HG03432 (cell line): ENCODE data around the gene RPA4.
"Not testable (repeated sequence)": the region's sequence is repeated elsewhere in the genome, so short reads cannot be mapped to it uniquely, and the experiment has no call there.

Source experiments
- ATAC-seq: cut with Tn5 transposase; IDR thresholded peaks from one replicate; pipeline ENCODE4 v1.9.1; 2021; ENCODE audit warnings: mild to moderate bottlenecking, moderate library complexity; ENCODE audit not compliant: unreplicated experiment

RPA4 gene, protein sequence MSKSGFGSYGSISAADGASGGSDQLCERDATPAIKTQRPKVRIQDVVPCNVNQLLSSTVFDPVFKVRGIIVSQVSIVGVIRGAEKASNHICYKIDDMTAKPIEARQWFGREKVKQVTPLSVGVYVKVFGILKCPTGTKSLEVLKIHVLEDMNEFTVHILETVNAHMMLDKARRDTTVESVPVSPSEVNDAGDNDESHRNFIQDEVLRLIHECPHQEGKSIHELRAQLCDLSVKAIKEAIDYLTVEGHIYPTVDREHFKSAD

DNA sequence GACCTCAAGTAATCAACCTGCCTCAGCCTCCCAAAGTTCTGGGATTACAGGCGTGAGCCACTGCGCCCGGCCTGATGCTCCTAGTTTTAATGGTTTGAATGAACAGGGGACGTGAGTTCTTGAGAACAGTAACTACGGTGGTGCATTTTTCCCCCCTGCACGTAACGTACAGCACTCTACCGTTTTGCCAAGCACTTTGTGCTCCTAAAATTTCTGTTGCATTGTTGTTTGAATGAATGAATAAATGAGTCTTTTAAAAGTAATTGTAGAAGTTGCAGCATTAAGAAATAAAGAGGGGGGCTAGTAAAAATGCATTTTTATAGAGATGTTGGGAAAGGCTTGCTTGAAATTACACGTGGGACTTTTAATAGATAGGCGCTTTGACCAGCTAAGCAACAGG lies at the start of gene RPA4:
Gene RPA4 (plus strand): TSS at position 301 of the 400 bp plus-strand sequence. CDS start 403 bp downstream, outside the sequence.
- ATAC-seq = no peak

DNA sequence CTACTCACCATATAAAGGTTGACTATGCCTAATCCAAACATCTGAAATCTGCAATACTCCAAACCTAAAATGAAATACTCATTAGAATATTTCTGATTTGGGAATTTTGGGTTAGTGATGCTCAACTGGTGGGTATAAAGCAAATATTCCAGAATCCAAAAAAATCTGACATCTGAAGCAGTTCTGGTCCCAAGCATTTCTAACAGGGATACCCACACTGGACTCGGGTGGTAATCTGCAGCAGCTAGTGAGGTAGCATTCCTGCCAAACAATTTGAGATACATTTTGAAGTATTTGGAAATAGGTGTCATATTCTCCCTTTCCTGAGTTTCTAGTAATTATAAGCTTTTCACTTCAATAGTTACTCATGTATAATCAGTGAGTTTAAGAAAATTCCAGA lies 49.6 kb upstream of the RPA4 start:
- no peak for ATAC-seq

DNA sequence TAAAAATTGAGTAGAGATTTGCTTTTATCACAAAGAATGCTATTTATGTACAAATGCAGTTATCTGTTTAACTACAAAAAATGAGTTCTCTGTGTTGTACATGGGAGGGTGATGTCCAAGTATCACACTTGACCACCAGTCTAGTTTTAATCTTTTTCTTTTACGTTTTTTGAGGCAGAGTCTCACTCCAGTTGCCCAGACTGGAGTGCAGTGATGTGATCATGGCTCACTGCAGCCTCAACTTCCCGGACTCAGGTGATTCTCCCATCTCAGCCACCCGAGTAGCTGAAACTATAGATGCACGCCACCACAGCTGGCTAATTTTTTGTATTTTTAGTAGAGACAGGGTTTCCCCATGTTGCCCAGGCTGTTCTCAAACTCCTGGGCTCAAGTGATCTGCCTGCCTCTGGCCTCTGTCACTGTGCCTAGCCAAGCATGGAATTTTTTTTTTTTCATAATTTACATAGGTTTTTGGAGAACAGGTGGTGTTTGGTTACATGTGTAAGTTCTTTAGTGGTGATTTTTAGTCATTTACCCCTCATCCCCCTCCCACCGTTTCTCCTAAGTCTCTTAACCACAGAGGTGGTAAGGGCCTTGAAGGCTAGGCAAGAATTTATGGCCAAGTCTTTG lies 47.9 kb upstream of the RPA4 start:
- ATAC-seq = peak; percentile 87

DNA sequence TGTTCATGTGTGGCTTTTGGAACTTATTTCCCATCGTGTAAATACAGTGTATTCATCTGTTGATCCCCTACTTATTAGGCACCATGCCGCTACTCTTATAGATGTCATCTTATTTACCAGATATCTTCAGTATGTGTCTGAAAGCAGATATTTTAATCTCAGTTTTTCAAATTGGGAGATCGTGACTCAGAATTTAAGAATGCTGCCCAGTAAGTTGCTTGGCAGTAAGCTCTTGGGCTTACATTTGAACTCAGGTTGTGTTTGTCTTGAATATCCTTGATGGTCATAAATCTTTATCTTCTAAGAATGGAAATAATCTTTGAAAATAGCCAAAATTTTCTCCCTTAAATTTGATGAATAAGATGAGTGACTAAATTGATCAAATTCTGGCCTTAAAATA lies 45.9 kb upstream of the RPA4 start:
- no peak for ATAC-seq

DNA sequence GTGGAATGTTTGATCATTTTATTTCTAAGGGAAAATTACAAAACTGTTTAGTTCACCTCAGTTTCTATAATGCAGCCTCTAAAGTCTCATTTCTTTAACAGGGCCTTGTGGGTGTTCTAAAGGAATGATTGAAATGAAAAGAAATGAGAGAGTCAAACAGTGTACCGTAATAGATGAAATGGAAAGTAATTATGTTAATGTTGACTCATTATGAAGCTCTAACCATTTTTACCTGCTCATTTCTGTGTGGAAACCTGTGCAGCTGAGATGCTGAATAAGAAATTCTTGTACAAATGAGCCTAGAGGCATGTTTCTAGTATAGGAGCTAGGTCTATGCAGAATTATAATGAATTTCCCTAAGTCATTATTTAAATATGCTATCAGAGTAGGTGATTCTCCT lies 45.2 kb upstream of the RPA4 start:
- ATAC-seq = no peak

DNA sequence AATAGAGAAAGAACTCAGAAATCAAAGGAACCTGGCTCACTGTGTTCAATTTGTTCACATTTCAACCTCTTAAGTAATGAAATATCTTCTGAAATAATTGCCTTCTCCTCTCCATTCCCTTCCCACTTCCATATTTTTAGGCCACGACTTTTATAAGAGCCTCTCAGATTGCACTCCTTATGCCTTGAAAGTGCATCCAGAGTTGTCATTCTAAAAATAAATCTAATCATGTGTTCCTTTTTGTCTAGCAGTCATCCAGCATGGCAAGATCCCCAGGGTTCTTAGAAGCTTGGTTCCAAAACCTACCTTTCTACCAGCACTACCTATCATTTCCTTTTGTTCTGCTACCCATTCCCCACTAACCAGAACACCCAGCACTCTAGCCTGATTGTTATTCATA lies 42.4 kb upstream of the RPA4 start:
- ATAC-seq = no peak

DNA sequence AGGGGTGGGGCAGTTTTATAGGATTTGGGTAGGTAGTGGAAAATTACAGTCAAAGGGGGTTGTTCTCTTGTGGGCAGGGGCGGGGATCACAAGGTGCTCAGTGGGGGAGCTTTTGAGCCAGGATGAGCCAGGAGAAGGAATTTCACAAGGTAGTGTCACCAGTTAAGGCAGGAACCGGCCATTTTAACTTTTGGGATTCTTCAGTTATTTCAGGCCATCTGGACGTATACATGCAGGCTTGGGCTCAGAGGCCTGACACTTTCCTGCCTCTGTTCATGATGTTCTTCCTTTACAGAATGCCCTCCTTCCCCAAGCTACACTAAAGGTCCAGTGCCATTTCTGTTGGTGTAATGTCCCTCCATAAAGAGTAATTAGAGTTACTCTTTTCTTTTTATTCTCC lies 41.8 kb upstream of the RPA4 start:
- ATAC-seq = not testable (repeated sequence)

DNA sequence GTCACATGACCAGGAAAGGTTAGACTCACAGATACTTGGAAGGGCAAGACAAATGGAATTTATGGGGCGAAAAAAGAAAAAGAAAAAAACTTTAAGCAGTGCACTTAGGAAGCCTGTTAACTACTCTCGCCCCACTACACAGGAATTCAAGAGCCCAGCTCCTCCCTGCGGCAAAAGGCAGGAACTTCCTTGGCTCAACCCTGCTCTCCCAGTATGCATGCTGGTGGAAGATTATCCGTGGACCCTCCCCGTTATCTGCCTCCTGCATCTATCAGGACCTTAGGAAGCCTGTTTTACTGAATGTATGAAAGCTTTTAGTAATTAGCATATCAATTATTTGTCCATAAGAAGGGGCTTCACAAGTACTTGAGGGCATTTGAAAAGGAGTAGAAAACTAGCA lies 40.1 kb upstream of the RPA4 start:
- ATAC-seq = no peak

DNA sequence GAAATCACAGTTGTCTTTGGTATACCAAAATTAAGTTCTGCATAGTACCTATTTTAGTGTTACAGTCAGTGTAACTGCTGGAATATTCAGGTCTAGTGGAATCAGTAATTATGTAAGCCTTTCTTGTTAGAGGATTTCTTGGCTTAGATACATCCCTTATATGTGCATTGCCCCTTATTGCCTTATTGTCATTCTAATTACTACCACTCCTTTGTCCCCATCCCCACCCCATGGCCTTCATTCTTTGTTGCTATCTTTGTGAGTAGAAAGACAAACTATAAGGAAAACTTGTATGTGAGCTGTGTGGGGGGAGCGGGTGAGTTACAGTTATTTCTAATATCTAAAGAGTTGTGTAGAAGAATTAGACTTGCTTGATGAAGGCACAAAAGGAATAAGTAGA lies 36.9 kb upstream of the RPA4 start:
- no peak for ATAC-seq

DNA sequence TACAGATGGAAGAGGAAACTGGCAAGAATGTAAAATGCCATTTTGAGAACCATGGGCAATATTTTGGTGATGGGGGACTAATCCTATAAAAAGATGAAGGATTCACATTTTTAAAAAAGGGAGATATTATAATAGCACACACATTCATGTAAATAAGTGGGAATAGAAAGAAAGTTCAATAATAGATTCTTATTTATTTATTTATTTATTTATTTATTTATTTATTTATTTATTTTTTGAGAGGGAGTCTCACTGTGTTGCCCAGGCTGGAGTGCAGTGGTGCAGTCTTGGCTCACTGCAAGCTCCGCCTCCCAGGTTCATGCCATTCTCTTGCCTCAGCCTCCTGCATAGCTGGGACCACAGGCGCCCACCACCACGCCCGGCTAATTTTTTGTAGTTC lies 24.3 kb upstream of the RPA4 start:
- ATAC-seq = not testable (repeated sequence)

DNA sequence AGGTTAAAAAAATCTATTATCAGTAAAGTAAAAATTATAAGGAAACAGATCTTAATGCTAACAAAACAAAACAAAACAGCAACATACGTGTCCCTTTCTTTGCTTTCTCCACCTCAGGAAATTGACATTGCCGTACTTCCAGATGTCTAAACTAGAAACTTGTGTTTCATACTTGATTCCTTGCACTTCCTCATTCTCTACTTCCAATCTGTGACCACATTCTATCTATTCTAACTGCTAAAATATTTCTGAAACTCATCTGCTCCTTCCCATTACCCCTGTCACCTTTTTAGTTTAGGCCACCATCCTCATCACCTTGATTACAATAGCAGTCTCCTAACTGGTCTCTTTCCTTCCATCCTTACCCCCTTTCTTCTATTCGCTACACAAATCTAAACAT lies 22.5 kb upstream of the RPA4 start:
- ATAC-seq = peak; percentile 81

DNA sequence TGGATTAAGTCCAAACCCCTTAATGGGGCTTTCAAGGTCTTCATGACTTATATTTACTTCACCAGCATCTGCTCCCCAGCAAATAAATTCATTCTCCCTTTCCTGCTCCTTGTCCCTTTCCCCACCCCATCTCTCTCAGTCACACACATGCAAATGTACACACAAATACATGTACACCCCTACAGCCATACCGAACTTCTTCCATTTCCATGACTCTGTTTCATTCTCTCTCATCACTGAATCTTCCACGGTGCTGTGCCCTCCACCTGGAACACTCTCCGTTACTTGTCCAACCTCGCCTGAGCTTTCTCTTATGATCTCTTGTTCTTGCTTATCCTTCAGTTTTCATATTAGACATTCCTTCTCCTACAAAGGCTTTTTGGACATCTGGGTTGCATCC lies 22.0 kb upstream of the RPA4 start:
- ATAC-seq = peak; percentile 31

DNA sequence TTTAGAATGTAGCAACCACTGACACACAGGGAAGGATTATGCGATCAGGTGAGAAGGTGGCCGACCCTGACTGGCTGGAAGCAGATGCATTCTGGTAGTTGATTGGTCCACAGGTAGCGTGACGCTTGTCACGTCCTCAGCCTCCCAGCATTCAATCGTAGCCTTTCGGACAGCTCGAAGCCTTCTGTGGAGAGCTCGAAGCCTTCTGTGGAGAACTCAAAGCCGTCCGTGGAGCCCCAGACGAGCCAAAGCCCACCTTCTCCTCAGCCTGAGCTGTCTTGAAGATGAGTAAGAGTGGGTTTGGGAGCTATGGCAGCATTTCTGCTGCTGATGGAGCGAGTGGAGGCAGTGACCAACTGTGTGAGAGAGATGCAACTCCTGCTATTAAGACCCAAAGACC lies 319 bp downstream of the RPA4 start:
- no peak for ATAC-seq

DNA sequence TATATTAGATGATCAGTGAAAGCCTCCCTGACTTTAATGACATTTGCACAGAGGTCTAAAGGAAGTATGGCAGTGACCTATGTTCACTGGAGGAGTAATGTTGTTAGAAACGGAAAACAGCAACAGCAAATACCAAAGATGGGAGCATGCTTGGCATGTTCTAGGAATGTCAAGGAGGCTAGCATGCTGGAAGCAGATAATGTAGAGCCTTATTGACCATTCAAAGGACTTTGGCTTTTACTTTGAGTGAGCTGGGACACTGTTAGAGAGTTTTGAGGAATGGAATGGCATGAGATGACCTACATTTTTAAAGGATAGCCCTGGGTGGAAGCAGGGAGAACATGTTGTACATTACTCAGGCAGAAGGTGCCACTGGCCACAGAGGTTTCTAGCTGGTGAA lies 6.0 kb downstream of the RPA4 start:
- ATAC-seq = no peak

DNA sequence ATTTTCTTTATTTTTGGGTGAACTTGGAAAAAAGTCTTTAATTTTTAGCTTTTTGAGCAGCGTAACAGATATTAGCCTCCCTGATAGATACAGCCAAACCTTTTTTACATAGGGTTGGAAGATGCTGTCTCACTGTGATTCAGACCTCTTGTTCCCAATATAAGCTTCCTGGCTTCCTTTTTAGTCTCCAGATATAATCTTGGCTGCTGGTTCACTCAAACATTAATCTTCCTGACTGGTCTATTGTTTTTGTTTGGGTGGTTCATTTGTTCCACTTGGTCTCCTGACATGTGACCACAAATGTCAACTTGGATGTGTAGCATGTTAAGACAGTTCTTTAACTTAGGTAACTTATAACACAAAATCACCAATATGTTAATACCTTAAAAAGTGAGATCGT lies 23.0 kb downstream of the RPA4 start:
- no peak for ATAC-seq

DNA sequence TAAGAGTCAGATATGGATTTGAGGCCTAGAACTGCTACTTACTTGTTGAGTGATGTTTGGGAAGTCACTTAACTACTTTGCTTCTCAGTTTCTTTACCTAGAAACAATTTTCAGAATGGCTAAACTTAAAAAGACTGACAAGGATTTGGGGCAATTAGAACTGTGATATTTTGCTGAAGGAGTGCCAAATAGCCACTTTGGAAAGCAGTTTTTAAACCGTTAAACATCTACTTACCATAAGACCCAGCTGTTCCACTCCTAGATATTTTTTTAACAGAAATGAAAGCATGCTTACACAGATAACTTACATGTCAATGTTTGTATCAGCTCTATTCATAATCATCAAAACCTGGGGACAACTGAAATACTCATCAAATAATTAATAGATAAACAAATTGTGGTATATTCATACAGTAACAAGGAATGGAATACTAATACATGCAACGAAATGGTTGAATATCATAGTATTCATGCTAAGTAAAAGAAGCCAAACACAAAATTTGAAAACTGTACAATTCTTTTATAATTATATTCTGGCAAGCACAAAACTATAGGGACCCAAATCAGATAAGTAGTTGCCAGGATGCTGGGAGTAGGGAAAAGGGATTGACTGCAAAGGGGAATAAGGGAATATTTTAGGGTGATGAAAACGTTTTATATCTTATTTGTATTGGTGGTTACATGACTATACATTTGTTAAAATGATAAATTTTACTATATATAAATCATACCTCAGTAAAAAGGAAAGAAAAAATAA lies 24.0 kb downstream of the RPA4 start:
- ATAC-seq = no peak

DNA sequence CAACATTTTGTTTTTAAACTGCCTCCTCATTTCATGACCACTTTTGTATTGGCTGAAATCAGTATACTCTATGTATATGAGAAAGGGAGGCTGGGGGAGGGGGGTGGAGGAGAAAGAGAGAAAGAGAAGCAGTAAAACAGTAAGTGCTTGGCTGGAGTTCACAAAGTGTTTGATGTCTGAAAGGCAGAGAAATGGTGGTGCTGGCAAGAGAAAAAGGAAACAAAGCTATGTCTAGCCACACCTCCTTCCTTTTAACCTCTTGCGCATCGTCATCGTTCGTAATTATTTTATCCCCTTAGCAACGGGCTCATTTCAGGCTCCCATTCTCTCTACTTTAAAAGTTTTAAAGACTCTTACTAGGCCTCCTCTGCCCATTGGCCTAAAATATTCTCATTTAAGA lies 25.6 kb downstream of the RPA4 start:
- ATAC-seq = no peak

DNA sequence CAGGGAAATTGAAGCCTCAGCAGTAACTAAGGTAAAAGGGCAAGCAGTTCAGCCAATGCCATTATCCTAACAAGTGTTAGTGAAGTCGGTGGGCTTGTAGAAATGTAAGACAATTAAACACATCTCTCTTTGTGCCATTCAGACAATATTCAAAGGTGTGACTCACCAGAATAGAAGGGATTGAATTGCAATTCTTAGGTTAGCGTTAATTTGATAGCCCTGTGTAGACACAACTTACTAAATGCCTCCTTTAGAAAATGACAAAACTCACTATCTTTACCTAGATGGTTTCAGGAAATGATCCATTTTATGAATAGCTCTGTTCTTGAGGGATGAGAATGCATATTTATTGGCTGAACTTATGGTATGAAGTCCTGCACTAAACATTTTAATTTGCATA lies 35.2 kb downstream of the RPA4 start:
- no peak for ATAC-seq

DNA sequence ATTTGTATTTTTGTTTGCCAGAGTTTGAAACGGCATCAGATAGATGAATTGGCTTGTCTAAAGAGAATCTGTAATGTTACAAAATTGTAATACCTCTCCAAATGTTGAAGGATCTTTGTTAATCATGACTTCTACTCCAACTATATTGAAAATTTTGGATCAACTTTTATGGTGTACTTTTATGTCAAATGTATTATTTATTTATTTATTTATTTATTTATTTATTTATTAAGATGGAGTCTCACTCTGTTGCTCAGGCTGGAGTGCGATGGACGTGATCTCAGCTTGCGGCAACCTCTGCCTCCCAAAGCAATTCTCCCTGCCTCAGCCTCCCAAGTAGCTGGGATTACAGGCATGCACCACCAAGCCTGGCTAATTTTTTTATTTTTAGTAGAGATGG lies 36.0 kb downstream of the RPA4 start:
- ATAC-seq = no peak

DNA sequence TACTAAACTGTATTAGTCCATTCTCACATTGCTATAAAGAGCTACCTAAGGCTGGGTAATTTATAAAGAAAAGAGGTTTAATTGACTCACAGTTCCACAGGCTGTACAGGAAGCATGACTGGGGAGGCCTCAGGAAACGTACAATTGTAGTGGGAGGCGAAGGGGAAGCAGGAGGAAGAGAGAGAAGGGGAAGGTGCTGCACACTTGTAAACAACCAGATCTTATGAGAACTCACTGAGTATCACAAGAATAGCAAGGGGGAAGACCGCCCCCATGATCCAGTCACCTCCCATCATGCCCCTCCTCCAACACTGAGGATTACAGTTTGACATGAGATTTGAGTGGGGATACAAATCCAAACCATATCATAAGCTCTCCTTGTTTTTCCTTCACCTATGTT lies 40.9 kb downstream of the RPA4 start:
- ATAC-seq = no peak

DNA sequence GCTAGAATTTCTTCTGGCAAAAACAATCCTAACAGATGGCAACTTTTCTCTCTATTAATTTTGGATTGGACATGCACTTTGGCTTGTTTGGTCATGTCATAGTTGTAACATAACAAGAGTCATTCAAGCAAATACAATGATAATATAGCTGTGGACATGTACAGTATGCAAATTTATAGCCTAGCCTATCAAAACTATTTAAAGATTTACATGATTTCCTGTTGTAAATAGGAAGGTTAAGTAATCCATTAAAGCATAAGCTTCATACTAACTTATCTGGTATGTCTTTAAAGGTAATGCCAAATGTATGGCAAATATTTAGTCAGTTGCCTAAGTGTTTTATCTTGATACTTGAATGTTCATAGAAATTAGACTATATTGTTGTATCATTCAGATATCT lies 45.3 kb downstream of the RPA4 start:
- ATAC-seq = no peak
